Measurements from ENCODE around the gene PTPRN.
"Not testable (repeated sequence)": the region's sequence is repeated elsewhere in the genome, so short reads cannot be mapped to it uniquely, and the experiment has no call there.

The PTPRN gene

DNA sequence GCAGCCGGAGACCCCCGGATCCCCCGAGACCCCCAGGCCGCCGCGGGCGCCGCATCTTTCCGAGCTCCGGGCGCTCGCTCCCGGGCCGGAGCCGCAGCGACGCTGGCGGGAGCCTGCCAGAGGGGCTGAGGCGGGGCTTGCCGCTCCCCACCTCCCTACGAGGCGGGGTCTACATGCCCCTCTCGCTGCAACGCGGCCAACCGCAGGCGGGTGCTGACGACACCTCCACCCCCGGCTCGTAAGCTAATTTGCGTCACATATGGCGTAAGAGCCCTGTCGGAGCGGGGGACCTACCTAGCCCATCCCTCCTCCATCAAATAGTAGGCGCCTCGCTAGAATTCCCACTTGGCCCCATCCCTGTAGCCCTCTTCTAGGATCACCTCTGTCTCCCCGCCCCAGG, at the start of gene PTPRN:
TSS of gene PTPRN (minus strand) at position 124 of the 400 bp plus-strand sequence. CDS start at position 55, 69 bp downstream.
- peak; percentile 68 for DNase-seq (ENCODE audit: low read depth, low spot score)

- DNase-seq (ENCODE audit: low read depth, low spot score): peak; percentile 14
These were observed 49.2 kb upstream of the PTPRN start for GRCh38 chr2:219358170-219359075.

- DNase-seq (ENCODE audit: low read depth, low spot score): no peak
These were observed 47.6 kb upstream of the PTPRN start for GRCh38 chr2:219356834-219357233.

DNA sequence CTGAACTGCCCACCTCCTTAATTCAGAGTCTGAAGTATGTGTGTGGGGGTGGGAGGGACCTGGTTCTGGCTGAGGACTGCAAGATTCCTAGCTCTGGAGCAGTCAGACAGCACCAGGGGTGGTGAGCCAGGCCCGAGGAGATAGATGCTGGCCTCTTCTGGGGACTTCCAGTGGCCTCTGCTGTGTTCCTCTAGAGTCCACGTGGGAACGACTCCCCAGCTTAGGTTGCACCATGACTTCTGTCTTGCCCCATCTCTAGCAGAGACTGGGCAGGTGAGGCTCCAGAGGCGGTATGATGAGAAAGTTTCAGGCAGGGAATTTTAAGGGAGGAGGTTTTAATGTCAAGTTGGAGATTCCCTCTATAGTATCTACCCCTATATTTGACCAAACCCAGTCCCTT, 45.4 kb upstream of the PTPRN start:
- DNase-seq (ENCODE audit: low read depth, low spot score): no peak

DNA sequence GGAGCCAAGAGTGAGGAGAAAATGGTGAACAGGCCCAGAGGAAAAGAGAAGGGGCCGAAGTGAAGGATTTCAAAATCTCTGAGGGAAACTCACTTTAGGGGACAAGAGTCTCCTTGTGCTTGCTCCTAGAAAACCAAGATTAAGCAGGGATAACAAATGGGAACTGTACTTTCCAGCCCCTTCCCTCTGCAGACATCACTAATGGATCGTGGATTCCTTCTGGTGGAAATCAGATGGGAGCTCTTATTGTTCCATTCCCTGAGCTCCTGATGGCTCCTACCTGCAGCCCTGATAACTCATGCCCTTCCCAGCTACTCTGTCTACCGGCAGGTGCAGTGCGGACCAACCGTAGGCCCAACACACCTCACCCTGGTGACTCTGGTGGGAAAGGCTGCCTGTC, 43.9 kb upstream of the PTPRN start:
- DNase-seq (ENCODE audit: low read depth, low spot score): no peak

GRCh38 chr2:219352448-219353023, 43.3 kb upstream of the PTPRN start:
- peak; percentile 71 for DNase-seq (ENCODE audit: low read depth, low spot score)

DNA sequence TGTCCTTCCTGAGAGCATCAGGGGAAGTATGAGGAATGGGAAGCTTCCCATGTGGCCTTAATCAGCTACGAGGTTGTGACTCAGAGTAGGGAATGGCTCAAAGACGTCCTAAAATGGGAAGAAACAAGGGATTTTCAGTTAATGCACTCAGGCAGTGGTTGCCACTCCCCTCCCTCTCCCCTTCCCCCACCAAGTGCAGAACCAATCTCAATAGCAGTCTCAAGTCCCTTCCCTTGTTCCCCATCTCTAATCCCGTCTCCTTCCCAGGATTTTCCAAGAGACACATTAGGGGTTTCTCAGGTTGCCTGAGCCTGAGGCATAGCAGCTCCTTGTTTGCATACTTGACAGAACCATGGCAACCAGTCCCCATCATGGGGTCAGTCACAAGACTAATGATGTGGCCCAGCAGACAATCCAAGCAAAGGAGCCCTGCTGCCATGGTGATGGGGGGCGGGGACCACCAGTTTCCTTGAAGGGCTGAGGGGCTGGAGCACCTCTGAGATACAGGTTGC, 41.6 kb upstream of the PTPRN start:
- peak; percentile 16 for DNase-seq (ENCODE audit: low read depth, low spot score)

GRCh38 chr2:219350215-219350614, 41.0 kb upstream of the PTPRN start:
- DNase-seq (ENCODE audit: low read depth, low spot score): no peak

DNA sequence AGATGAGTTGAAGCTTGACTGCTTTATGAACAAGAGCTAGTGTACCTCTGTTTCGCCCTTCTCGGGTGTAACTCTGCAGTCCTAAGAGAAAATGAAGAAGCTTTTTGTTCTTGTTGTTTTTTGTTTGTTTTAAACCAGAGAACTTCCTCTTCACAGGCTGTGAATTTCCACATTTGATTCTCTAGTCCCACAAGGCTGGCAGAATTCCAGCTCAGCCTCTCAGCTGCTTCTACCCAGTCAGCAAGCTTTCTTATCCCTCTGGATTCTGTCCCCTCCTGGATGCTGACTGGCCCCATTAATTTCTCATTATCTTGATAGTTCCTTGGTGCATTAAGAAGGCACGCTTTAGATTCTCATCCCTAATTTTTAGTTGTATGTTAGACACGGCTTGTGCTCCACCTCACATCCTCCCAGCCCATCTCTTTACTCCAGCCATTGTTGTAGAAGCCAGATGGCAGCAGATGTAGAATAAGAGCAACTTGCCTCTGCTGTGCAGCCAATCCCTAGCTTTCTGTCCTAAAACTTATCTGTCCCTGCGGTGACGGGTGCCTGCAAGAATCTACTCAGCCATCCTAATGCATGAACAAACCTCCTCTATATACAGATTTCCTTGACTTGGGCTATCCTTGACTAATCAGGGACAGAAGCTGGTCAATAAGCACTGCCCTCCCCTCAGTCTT, 35.7 kb upstream of the PTPRN start:
- DNase-seq (ENCODE audit: low read depth, low spot score): peak; percentile 47

- DNase-seq (ENCODE audit: low read depth, low spot score): no peak
These were observed 26.2 kb upstream of the PTPRN start for GRCh38 chr2:219335373-219335786.

- no peak for DNase-seq (ENCODE audit: low read depth, low spot score)
These were observed 24.9 kb upstream of the PTPRN start for GRCh38 chr2:219334076-219334475.

- no peak for DNase-seq (ENCODE audit: low read depth, low spot score)
These were observed 23.3 kb upstream of the PTPRN start, which contains the start of gene RESP18 for GRCh38 chr2:219332542-219332941. RESP18 (minus strand) TSS chr2:219332744.

DNA sequence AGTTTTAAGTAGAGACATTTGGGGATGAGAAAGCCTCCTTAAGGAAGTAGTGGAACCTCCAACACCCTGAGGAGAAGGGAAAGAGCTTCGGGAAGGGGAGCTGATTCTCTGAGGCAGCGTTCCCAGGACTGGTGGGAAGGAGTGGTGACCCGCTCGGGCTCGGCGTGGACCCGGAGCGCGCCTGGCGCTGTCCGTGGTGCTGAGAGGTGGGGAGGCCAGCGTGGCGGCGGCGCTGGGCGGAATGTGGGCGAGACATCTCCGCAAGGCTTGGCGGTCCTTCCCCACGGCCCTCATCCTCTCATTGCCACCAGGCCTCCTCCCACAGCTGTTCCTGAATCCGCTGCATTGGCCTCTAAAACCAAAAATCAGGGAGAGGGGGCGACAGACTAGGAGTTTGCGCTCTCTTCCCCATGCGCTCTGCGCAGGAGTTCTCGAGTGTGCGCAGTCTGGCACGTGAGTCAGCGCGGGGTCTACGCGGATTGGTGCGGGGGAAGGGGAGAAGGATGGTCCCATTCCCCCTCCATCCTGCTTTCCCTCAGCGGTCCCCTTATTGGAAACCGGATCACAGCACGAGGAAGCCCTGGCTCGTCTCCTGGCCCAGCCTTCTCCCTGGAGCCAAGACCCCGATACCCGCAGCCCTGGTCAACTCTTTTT, 22.5 kb upstream of the PTPRN start:
- peak; percentile 80 for DNase-seq (ENCODE audit: low read depth, low spot score)

- DNase-seq (ENCODE audit: low read depth, low spot score): no peak
These were observed 18.5 kb upstream of the PTPRN start for GRCh38 chr2:219327719-219328118.

DNA sequence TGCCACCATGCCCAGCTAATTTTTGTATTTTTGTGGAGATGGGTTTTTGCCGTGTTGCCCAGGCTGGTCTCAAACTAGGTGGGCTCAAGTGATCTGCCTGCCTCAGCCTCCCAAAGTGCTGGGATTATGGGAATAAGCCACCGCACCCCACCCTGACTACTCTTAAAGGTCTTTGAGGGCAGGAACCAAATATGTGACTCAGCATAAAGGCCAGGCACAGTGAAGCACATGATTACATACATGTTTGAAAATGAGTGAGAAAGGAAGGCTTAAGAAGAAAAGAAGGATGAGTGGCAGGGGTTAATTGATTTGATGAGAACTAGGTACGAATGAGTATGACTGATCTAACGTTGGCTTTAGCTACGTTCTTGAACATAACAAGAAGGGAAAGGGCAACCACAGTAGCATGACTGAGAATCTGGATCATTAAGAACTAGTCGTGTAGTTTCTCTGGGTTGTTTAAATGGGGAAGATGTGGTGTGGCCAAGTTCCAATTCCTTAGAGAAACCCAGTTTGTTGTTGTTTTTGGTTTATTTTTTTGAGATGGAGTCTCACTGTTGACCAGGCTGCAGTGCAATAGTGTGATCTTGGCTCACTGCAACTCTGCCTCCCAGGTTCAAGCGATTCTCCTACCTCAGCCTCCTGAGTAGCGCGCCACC, 16.6 kb upstream of the PTPRN start:
- DNase-seq (ENCODE audit: low read depth, low spot score): no peak

- no peak for DNase-seq (ENCODE audit: low read depth, low spot score)
These were observed 15.9 kb upstream of the PTPRN start for GRCh38 chr2:219325136-219325535.

GRCh38 chr2:219323434-219323833, 14.2 kb upstream of the PTPRN start:
- no peak for DNase-seq (ENCODE audit: low read depth, low spot score)

DNA sequence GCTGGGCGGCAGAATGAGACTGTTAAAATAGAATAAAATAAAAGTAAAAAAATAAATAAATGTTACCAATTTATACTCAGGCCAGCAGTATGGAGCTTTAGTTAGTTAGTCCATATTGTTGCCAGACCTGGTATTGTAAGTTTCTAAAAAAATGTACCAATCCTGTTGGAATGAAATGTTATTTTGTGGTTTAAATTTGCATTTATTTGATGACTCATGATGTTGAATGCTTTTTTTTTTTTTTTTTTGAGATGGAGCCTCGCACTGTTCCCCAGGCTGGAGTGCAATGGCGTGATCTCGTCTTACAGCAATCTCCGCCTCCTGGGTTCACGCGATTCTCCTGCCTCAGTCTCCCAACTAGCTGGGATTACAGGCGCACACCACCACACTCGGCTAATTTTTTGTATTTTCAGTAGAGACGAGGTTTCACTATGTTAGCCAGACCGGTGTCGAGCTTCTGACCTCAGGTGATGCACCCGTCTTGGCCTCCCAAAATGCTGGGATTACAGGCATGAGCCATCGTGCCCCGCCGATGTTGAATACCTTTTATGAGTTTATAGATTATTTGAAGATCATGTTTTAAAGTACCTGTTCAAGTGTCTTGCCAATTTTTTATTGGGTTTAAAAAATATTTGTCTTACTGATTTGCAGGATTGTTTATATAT, 5.7 kb upstream of the PTPRN start:
- peak; percentile 48 for DNase-seq (ENCODE audit: low read depth, low spot score)

DNA sequence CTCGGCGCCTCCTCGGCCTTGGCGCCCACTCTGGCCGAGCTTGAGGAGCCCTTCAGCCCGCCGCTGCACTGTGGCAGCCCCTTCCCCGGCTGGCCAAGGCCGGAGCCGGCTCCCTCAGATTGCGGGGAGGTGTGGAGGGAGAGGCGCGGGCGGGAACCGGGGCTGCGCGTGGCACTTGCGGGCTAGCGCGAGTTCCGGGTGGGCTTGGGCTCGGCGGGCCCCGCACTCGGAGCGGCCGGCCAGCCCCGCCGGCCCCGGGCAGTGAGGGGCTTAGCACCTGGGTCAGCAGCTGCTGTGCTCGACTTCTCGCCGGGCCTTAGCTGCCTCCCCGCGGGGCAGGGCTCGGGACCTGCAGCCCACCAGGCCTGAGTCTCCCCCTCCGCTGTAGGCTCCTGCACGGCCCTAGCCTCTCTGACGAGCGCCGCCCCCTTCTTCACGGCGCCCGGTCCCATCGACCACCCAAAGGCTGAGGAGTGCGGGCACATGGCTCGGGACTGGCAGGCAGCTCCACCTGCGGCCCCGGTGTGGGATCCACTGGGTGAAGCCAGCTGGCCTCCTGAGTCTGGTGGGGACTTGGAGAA, 3.6 kb upstream of the PTPRN start:
- not testable (repeated sequence) for DNase-seq (ENCODE audit: low read depth, low spot score)
